ENCODE data around the gene XRCC4. TPM values are rescaled to one million over a fixed set of nuclear protein-coding genes. Genes with fewer than 3 reads are reported as not detected.

The XRCC4 gene
- total and polyA plus RNA-seq, 8 donors, result 0.91 to 3.7 (median 1.8) TPM

GRCh38 chr5:83342465-83342864 lies 265.1 kb downstream of the XRCC4 start:
- WGBS, 2 donors, result 88 to 89% methylated on average over 2 of the region's 2 CpGs
- intact Hi-C loops (cut with DNase I), result no loop called here

GRCh38 chr5:83343299-83343698 lies 266.0 kb downstream of the XRCC4 start:
- no peak for DNase-seq

More at GRCh38 chr5:83342465-83342864, 265.1 kb downstream of the XRCC4 start:
- DNase-seq (no peak), ATAC-seq (no peak), FAIRE-seq (peak; percentile 20)
- Histone ChIP-seq H3K9me3 (no peaks in the 10 kb centered on the region), H3K36me3 (no peaks in the 10 kb centered on the region), H3K4me1 (peaks cover 0 to 7% (median 0%) of the 10 kb centered on the region in 3 donors), H3K27me3 (no peaks in the 10 kb centered on the region), H3K4me3 (no peak overlapping the region), H3K27ac (no peak overlapping the region)
- no peak for TF ChIP-seq CTCF (IDR thresholded peaks at IDR 0.05)

GRCh38 chr5:83345423-83345822 lies 268.1 kb downstream of the XRCC4 start:
- DNase-seq (no peak), FAIRE-seq (no peak), ATAC-seq (no peak)
- Histone ChIP-seq H3K9me3 (no peaks in the 10 kb centered on the region), H3K27me3 (no peaks in the 10 kb centered on the region), H3K4me3 (no peak overlapping the region), H3K4me1 (peaks cover 0 to 7% (median 0%) of the 10 kb centered on the region in 3 donors), H3K36me3 (no peaks in the 10 kb centered on the region), H3K27ac (no peak overlapping the region)
- no peak for TF ChIP-seq CTCF (IDR thresholded peaks at IDR 0.05)
- intact Hi-C loops (cut with DNase I), result no loop called here
- WGBS, 2 donors, result 93 to 94% methylated on average over 6 of the region's 6 CpGs

More at GRCh38 chr5:83343299-83343698, 266.0 kb downstream of the XRCC4 start:
- no peak overlapping the region for H3K4me3 ChIP-seq
- intact Hi-C loops (cut with DNase I), result no loop called here
- FAIRE-seq, result no peak
- 40 to 48% methylated on average over 2 of the region's 2 CpGs for WGBS, 2 donors
- no peaks in the 10 kb centered on the region for H3K9me3 ChIP-seq
- no peak overlapping the region for H3K27ac ChIP-seq
- TF ChIP-seq CTCF (IDR thresholded peaks at IDR 0.05), result no peak
- no peaks in the 10 kb centered on the region for H3K36me3 ChIP-seq
- H3K4me1 ChIP-seq, result peaks cover 0 to 7% (median 0%) of the 10 kb centered on the region in 3 donors
- H3K27me3 ChIP-seq, result no peaks in the 10 kb centered on the region
- ATAC-seq, result peak in 3 of 4 donors; percentile 42 to 85 (median 52)

- ATAC-seq, result no peak
- Histone ChIP-seq H3K9me3 (no peaks in the 10 kb centered on the region), H3K36me3 (no peaks in the 10 kb centered on the region), H3K4me3 (no peak overlapping the region), H3K27ac (no peak overlapping the region), H3K27me3 (no peaks in the 10 kb centered on the region), H3K4me1 (no peaks in the 10 kb centered on the region)
- WGBS, 2 donors, result 98 to 100% methylated on average over 2 of the region's 2 CpGs
- no peak for FAIRE-seq
- intact Hi-C loops (cut with DNase I), result no loop called here
- no peak for TF ChIP-seq CTCF (IDR thresholded peaks at IDR 0.05)
- no peak for DNase-seq
Observed at GRCh38 chr5:83348281-83348780, 271.0 kb downstream of the XRCC4 start.

- ATAC-seq, result no peak
- 90 to 94% methylated on average over 3 of the region's 3 CpGs for WGBS, 2 donors
- H3K36me3 ChIP-seq, result no peaks in the 10 kb centered on the region
- no peaks in the 10 kb centered on the region for H3K9me3 ChIP-seq
- H3K4me3 ChIP-seq, result no peak overlapping the region
- H3K27ac ChIP-seq, result no peak overlapping the region
- FAIRE-seq, result no peak
- no peaks in the 10 kb centered on the region for H3K27me3 ChIP-seq
- intact Hi-C loops (cut with DNase I), result no loop called here
- DNase-seq, result no peak
- H3K4me1 ChIP-seq, result no peaks in the 10 kb centered on the region
- TF ChIP-seq CTCF (IDR thresholded peaks at IDR 0.05), result no peak
Observed at GRCh38 chr5:83353231-83353630, 275.9 kb downstream of the XRCC4 start.

Measured in pancreas (tissue), 10 donors.